Measurements from ENCODE around the gene HOXA13.

- TF ChIP-seq, protein P1, sequence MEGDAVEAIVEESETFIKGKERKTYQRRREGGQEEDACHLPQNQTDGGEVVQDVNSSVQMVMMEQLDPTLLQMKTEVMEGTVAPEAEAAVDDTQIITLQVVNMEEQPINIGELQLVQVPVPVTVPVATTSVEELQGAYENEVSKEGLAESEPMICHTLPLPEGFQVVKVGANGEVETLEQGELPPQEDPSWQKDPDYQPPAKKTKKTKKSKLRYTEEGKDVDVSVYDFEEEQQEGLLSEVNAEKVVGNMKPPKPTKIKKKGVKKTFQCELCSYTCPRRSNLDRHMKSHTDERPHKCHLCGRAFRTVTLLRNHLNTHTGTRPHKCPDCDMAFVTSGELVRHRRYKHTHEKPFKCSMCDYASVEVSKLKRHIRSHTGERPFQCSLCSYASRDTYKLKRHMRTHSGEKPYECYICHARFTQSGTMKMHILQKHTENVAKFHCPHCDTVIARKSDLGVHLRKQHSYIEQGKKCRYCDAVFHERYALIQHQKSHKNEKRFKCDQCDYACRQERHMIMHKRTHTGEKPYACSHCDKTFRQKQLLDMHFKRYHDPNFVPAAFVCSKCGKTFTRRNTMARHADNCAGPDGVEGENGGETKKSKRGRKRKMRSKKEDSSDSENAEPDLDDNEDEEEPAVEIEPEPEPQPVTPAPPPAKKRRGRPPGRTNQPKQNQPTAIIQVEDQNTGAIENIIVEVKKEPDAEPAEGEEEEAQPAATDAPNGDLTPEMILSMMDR (IDR thresholded peaks at IDR 0.05), result no peak
- TF ChIP-seq EP300 (IDR thresholded peaks at IDR 0.05; ENCODE audit: borderline replicate concordance in 1 of 2, low read depth in 1 of 2, low read length in 1 of 2), result no peak
- TF ChIP-seq CHD2 (IDR thresholded peaks at IDR 0.05; ENCODE audit: low read length, partially characterized antibody), result no peak
- TF ChIP-seq EZH2phosphoT487 (IDR thresholded peaks at IDR 0.05; ENCODE audit: borderline replicate concordance, low read depth), result no peak
- TF ChIP-seq RXRA (IDR thresholded peaks at IDR 0.05; ENCODE audit: borderline replicate concordance, low read depth), result no peak
- no peak for TF ChIP-seq RAD21 (IDR thresholded peaks at IDR 0.05; ENCODE audit: low read length)
- no peak for TF ChIP-seq IRF3 (IDR thresholded peaks at IDR 0.05; ENCODE audit: low read depth, low read length)
- no peak for TF ChIP-seq POLR2AphosphoS5 (IDR thresholded peaks at IDR 0.05; ENCODE audit: low read depth, low read length)
- no peak for TF ChIP-seq TCF12 (IDR thresholded peaks at IDR 0.05)
- no peak for TF ChIP-seq TAF1 (IDR thresholded peaks at IDR 0.05; ENCODE audit: borderline replicate concordance, low read depth, low read length)
- no peak for TF ChIP-seq NRF1 (IDR thresholded peaks at IDR 0.05; ENCODE audit: low read depth, low read length)
- no peak for TF ChIP-seq GATA2 (CRISPR knock-in tag; IDR thresholded peaks at IDR 0.05)
Measured at GRCh38 chr7:27202862-27203134, 2.9 kb upstream of the HOXA13 start.

Data from SK-N-SH (cell line).